ENCODE results near the gene NOTCH2.
"Not testable (repeated sequence)": the region's sequence is repeated elsewhere in the genome, so short reads cannot be mapped to it uniquely, and the experiment has no call there.

- not testable (repeated sequence) for TF ChIP-seq CTCF, POLR2A (IDR thresholded peaks at IDR 0.05)
These were observed 39.7 kb upstream of the NOTCH2 start for GRCh38 chr1:120109180-120109579.
